ENCODE measurements around the gene ADNP. TPM values are rescaled to one million over a fixed set of nuclear protein-coding genes. Genes with fewer than 3 reads are reported as not detected.
"Not testable (repeated sequence)": the region's sequence is repeated elsewhere in the genome, so short reads cannot be mapped to it uniquely, and the experiment has no call there.

The ADNP gene
- total RNA-seq, 1 donor from 2014 or later, result 32.8 TPM

DNA sequence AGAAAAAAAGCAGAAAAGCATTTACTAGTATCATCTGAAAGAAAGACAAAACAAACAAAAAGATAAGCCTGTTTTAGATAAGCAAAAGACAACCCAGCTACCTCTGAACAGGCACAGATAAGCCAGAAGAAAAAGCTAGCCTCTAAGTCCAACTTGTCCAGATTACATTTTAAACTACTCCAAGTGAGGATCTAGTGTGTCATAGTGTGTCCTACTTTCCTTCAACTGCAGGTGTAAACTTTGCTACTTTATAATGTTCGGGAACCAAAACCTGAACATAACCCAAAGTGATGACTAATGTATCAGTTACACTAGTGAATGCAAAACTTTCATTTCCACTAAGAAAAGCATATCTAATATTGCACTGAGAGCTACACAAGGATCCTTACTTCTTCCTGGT is 19.5 kb downstream of the ADNP start:
- intact Hi-C loops (cut with DNase I), result no loop called here

DNA sequence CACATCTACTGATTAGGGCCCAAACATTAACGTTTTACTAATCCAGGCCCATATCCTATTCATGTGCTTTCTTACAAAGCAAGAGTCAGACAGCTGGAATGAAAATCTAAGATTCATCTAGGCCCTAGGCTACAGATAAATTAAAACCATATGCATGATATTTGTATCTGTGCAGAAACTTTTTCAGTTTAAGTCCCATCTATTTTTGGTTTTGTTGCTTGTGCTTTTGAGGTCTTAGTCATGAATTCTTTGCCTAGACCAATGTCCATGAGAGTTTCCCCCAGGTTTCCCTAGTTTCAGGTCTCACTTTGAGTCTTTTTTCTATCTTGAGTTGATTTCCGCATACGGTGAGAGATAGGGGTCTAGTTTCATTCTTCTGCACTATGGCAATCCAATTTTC is 20.2 kb downstream of the ADNP start:
- intact Hi-C loops (cut with DNase I), result no loop called here

More for the DNA sequence above, 19.5 kb downstream of the ADNP start:
- no peak for DNase-seq (ENCODE audit: low spot score)

DNA sequence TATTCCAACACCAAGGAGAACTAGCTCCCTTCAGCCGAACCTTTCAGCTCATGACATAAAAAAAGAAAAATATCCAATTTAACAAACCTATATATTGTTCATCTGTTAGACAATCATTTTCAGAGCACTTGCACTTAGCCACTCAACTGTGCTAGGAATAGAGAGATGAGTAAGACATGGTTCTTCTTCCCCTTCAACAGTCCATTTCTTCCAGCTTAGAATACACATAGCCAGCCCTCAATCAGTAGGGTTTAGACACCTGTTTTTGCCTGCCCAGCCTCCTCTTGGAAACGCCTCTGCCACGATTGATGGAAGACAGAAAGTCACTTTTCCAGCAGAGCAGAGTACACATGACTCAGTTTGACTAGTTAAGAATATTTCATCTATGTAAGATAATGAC is 21.8 kb downstream of the ADNP start:
- intact Hi-C loops (cut with DNase I), result no loop called here
- no peak for DNase-seq (ENCODE audit: low spot score)

More for the DNA sequence above, 20.2 kb downstream of the ADNP start:
- no peak for DNase-seq (ENCODE audit: low spot score)

DNA sequence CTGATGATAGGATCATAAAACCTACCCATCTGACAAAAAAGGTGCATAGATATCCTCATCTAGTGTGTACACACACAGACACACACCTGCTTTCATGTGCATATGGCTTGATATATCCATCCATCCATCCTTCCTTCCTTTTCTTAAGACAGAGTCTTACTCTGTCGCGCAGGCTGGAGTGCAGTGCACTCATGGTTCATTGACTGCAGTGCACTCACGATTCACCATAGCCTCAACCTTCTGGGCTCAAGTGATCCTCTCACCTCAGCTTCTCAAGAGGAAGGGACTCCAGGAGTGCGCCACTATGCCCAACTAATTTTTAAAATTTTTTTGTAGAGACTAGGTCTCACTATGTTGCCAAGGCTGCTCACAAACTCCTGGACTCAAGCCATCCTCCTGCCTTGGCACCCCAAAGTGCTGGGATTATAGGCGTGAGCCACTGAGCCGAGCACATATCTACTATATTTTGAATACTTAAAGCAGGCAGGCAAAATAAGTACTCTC is 27.1 kb downstream of the ADNP start:
- DNase-seq (ENCODE audit: low spot score), result no peak
- intact Hi-C loops (cut with DNase I), result no loop called here

DNA sequence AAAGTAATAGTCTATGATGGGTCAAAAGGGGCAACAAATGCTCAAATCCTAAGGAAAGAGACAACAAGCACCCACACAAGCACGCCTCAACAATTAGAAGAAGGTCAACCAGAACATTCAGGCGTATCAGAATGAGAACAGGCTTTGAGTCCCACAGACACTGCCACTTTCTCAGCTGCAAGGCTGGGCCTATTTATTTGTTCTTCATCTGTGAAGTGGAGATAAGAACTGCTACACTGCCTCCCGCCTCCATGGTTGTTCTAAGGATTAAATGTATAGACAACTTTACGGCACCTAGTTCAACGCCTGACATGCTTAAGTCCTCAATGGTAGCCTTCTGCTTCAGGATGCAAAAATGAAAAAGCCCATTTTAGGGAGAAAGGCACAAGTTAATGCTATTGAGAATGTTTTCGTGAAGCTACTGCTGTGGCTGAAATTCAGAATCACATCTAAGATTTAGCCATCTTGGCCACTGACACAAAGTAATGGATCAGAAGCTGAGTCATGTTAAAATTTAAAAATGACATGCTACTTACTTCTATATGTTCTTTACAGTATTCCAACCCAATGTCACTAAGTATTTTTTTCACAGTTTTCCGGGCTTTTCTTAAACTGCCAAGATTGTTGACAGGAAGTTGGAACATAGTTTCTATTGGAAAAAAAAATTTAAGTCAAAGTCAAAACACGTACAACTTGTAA is 27.7 kb downstream of the ADNP start:
- intact Hi-C loops (cut with DNase I), result no loop called here
- DNase-seq (ENCODE audit: low spot score), result no peak

DNA sequence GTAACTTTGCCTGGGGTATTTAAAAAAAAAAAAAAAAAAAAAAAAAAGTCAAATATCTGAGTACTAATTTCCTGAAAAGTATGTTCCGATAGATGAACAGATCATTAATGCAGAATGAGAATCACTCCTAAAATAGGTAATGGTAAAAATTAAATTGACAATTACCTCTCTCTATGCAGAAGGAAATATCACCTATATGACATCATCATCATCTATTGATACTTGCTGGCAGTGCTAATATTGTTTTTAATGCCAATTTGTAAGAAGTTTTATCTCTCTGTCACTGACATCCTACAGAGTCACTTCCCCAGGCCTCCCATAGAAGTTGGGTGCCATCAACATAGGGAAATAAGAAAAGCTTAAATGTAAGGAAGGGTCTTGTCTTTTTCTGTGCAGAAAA is 29.9 kb downstream of the ADNP start:
- DNase-seq (ENCODE audit: low spot score), result no peak
- intact Hi-C loops (cut with DNase I), result no loop called here

DNA sequence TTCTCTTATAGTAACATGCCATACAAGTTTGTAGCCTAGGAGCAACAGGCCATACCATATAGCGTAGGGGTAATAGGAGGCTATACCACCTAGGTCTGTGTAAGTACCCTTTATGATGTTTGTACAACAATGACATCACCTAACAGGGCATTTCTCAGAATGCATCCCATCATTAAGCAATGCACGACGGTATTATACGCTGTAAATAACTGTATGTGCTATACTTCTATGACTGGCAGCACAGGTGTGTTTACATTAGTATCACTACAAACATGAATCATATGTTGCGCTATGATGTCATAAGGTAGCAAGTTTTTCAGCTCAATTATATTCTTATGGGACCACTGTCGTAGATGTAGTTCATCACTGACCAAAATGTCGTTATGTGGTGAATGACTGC is 31.0 kb downstream of the ADNP start:
- no peak for DNase-seq (ENCODE audit: low spot score)

DNA sequence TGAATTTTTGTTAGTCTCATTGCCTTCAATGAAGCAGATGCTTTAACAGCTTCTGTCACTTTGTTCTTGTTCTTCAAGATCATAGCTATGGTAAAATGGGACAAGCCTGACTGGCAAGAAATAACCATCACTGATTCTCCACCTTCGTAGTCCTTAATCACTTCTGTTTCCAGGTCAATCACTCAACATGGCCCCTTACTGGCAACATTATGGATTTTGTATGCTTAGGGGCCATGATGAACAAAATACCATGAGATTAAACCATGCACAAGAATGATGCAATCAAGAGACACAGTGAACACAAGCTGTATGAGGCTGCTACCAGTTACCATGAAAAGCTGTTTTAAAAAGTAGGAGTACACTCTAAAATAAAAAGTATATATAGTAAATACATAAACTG is 32.8 kb downstream of the ADNP start:
- intact Hi-C loops (cut with DNase I), result no loop called here
- no peak for DNase-seq (ENCODE audit: low spot score)

More for the DNA sequence above, 31.0 kb downstream of the ADNP start:
- intact Hi-C loops (cut with DNase I), result no loop called here

DNA sequence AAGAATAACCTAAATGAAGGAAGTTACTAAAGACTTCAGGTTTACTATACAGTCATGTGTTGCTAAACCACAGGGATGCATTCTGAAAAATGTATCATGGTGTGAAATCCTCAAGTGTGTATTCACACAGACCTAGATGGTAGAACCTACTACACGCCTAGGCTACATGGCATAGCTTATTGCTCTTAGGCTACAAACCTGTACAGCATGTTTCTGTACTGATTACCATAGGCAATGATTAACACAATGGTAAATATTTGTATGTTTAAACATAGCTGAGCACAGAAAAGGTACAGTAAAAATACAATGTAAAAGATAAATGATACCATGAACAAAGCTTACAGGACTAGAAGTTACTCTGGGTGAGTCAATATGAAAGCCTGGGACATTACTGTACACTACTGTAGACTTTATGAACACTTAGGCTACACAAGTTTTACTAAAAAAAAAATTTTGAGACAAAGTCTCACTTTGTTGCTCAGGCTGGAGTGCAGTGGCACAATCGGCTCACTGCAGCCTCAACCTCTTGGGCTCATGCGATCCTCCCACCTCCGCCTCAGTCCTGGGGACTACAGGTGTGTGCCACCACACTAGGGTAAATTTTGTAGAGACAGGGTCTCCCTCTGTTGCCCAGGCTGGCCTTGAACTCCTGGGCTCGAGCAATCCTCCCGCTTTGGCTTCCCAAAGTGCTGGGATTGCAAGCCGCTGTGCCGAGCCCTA is 36.0 kb downstream of the ADNP start:
- intact Hi-C loops (cut with DNase I), result no loop called here
- DNase-seq (ENCODE audit: low spot score), result no peak

DNA sequence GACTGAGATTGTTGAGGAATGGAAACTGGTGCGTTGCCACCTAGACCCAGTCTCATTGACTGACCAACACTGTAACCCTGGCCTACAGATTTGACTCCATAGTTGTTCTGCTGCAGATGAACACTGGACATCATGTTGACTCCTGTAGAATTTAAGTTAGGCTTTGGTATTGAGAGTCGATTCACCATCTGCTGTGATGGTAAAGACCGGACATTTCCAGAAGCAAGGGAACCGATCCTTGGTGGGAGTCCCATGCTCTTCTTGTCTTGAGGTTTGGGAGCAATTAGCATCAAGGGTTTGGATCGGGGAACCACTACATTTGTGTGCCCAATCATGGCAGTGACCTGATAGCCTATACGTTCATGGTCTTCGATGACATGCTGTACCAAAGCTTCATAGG is 37.6 kb downstream of the ADNP start:
- intact Hi-C loops (cut with DNase I), result no loop called here
- DNase-seq (ENCODE audit: low spot score), result no peak

DNA sequence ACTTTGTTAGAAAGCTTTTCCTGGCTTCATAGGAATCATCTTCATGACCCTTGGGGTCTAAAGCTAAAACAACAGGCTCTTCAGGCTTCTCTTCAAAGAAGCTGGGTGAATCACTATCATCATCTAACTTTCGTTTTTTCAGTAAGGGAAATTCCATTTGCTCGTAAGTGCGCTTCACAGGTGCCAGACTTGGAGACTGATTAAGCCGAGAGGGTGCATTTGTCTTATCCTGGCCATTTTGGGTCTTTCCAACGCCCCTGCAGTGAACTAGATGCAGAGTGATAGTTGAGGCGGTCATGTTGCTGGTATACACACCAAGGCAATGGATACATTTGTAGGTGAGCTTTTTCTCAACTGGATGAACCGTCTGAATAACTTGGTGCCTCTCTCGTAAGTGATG is 38.8 kb downstream of the ADNP start:
- DNase-seq (ENCODE audit: low spot score), result no peak
- intact Hi-C loops (cut with DNase I), result no loop called here

DNA sequence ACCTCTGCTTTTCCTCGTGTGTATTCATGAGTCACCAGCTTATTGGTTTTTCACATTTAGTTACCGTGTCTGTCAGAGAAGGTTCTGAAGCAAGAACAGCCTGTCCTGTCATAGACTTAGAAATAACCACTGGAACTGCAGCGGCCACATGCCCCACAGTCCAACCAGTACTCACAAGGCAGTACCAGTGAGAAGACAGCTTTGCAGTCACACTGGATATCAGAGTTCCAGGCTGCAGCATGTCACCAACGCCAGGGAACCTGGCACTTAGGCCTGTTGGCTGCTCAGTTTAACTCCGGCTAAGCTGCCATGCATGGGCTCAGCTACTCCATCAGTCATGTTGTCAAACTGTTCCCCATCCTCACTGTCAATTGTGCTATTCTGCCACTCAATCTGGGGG is 40.1 kb downstream of the ADNP start:
- no peak for DNase-seq (ENCODE audit: low spot score)
- intact Hi-C loops (cut with DNase I), result no loop called here

DNA sequence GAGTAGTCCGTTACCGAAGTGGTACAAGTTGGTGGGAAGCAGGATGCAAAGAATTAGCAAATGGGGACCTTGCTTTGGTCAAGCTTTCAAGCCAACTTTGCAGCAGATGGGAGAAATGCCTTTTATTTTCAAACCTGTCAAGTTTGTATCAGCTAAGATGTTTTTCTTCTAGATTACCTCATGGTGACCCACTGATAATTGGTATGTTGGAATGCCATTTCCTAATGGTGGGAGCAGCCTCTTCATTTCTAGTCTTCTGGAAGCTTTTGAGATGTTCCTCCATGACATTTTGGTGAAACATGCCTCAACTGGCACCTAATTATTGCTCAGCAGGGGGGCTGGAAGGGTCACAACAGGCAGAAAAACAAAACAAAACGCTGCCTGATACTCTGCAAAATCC is 43.7 kb downstream of the ADNP start:
- no peak for DNase-seq (ENCODE audit: low spot score)
- intact Hi-C loops (cut with DNase I), result no loop called here

DNA sequence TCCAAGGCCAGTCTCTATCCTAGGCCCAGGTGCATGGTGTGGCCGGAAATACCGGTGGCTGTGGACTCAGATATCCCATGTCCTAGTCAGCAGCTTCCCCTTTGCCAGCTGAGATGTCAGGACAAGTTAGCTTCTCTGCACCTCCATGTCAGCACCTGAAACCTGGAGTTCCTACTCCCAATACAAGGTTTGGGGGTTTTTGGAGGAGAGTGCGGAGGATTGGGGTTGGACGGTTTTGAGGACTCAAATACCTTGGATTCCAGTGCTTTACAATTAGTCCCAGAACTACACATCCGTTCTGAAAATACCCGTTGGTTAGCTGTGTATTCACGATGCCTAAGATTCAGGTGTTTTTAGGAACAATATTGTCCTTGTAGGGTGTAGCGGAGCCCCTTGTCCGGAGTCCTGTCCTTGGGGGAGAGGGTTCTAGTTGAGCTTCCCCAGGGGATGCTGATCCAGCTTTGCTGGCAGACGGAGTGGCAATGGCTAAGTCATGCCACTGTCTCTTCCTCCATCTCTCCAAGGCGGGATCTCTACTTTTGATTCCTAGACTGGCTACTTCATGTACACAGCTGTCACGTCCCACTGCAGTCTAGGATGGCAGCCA is 45.0 kb downstream of the ADNP start:
- no peak for DNase-seq (ENCODE audit: low spot score)
- intact Hi-C loops (cut with DNase I), result no loop called here

DNA sequence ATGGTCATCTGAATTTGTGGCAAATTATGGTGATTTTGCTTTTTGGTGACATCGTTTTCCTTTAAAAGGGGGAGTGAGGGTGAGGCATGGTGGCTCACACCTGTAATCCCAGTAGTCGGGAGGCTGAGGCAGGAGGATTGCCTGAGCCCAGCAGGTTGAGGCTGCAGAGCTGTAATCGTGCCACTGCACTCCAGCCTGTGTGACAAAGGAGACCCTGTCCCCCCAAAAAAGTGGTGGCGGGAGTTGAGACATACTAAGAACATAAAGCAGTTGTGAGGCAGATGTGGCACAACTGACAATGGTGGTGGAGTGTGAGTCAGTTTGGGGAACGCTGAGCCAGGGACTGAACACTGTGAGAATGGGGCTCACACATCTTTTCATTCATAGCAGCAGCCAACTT is 45.5 kb downstream of the ADNP start:
- DNase-seq (ENCODE audit: low spot score), result peak; percentile 1
- intact Hi-C loops (cut with DNase I), result no loop called here

DNA sequence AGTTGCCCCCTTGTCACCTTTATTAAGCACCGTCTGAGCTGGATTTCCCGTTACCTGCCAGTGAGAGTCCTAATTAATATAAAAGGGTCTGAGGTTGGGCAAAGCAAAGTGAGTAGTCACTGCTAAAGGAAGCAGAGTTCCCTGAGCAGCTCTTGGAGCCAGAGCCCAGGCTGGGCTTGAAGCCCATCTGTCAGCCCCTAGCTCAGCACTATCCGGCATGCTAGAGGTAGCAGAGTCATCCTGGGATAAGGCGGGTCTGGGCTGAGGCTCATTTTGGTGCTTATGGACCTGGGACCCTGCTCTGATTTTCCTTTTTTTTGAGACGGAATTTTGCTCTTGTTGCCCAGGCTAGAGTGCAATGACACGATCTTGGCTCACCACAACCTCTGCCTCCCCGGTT is 46.2 kb downstream of the ADNP start:
- intact Hi-C loops (cut with DNase I), result no loop called here
- DNase-seq (ENCODE audit: low spot score), result no peak

DNA sequence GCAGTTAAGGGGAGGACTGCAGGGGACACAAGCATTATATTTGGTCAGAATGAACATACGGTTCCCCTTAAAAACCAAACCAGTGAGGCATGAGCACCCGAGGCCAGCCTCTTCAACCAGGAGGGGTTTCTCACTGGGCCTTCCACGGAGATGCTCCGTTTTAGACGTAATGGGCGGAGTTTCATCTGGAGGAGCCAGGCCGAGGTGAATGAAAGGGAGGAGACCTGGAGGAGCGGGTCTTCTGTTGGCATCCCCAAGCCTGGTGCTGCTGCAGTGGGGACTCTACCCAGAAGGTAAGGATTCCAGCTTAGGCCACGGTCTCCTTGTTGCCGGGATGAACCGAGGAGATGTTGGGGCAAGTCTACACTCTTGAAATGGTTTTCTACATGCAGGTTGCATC is 47.4 kb downstream of the ADNP start:
- intact Hi-C loops (cut with DNase I), result no loop called here
- no peak for DNase-seq (ENCODE audit: low spot score)

DNA sequence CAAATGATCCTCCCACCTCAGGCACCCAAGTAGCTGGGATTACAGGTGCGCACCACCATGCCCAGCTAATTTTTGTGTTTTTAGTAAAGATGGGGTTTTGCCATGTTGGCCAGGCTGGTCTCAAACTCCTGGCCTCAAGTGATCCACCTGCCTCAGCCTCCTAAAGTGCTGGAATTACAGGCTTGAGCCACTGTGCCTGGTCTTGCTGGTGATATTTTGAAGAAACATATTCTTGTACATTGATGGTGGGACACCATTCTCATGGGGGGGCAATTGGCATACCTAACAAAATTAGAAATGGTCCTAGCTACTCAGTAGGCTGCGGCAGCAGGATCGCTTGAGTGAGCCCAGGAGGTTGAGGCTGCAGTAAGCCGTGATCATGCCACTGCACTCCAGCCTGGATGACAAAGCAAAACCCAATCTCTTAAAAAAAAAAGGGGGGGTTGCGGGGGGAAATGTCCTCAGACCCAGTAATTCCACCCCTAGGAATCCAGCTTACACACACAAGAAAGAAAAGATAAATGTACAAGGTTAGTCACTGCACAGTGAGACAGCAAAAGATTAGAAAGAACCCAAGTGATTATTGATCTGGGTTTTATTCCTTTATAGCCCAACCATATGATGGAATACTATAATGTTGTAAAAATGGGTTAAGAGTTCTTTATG is 49.3 kb downstream of the ADNP start:
- intact Hi-C loops (cut with DNase I), result not testable (repeated sequence)
- DNase-seq (ENCODE audit: low spot score), result peak; percentile 20

DNA sequence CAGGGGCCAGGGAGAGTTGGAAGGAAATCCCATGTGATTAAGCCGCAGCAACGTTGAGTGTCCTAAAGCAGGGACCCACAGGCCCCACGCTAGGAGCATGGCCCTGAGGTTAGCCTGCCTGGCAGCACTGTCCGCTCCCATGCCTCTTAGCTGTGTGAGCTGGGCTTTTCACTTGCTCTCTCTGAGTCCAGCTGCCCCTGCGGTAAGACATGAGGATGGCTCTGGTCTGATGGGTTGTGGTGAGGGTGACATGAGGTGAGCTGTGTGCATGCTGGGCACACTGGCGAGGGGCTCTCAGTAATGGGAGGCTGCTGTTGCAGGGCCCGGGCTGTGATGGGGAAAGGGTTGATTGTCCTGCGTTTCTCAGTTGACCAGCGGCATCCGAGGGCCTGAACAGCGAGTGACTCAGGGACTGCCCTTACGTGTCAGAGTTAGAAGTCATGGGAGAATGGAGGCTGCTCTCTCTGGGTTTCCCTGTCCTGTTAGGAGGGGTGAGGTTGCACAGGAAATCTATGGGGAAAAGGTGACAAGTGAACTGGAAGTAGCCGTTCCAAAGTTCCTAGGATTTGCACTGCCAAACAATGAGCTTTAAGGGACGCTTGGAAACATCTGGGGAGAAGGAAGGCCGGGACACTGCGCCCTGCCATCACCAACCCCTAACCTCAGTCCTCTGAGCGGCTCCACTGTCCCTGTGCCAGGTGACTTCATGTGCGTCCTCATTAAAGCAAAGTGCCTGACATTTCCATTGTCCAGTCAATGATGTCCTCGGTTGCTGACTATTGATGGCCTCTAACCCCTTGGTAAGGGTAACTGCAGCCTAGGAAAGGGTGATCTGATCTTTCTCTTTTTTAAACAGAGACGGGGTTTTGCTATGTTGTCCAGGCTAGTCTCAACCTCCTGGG is 51.3 kb downstream of the ADNP start:
- DNase-seq (ENCODE audit: low spot score), result peak; percentile 54
- intact Hi-C loops (cut with DNase I), result no loop called here

All from cardiac septum (tissue), 1 donor.